T-helper 9 cell (primary cell): ENCODE measurements around the gene MED27.

Source experiments
- DNase-seq: peaks from one replicate; pipeline ENCODE4 v3.0.0-alpha.2; 2020
- total RNA-seq, 2 donors: gene quantifications; one replicate each; lab custom pipeline; 2026; lab: John Stamatoyannopoulos, UW

Gene MED27, protein sequence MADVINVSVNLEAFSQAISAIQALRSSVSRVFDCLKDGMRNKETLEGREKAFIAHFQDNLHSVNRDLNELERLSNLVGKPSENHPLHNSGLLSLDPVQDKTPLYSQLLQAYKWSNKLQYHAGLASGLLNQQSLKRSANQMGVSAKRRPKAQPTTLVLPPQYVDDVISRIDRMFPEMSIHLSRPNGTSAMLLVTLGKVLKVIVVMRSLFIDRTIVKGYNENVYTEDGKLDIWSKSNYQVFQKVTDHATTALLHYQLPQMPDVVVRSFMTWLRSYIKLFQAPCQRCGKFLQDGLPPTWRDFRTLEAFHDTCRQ
- total RNA-seq: 12.3 to 17.1 reads per million in 2 donors

DNA sequence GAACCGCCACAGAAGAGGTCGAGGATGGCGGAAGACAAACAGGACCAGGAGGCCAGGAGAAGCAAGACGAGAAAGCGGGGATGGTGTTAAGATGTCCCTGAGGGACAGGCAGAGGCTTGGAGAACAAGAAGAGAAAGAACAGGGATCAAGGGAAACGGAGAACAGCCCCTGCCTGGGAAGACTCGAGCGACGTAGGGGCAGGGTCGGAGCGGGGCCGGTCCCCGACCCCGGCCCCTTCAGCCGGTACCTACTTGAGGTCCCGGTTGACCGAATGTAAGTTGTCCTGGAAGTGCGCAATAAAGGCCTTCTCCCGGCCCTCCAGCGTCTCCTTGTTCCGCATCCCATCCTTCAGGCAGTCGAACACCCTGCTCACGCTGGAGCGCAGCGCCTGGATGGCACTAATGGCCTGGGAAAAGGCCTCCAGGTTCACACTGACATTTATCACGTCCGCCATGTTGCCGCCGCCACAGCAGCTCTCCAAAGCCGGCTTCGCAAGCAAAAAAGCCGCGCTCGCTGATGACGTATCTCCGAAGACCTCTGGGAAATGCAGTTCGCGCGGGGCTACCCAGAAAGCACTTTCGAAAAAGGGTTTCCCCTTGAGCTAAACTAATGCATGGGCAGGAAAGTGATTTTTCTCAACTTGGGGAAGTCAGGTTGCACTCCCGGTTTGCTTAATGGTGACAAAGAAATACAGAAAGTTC lies at the start of gene MED27:
Gene MED27 (minus strand): TSS at position 477 of the 701 bp plus-strand sequence. CDS start 23 bp downstream, at position 454.
- DNase-seq: peak; percentile 90

DNA sequence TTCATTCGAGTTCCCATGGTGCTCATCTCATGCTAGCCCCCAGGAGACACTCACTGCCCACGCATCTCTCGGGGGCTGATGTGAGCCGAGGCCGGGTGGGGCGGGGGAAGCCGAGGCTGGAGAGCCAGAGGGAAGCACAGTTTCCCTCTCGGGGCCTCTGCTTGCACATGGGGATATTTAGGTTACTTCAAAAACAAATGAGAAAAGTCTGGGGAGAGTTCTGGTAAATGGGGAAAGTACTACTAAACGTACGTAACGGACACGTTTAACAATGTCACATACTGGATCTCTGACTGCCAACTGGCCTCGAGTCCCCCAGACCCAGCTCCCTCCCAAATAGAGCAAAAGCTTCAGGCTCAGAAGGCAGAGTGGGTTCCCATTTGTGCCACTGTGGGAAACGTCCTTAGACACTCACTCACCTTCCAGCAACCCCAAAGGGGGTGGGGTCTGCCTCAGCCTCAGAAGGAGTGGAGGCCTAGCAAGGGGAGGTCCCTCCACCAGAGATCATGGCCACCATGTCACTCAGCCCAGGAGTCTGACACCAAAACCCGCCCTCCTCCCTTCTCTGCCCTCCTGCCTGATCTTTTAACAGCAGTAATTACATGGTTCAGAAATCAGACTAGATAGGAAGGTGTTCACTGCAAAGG lies 48.3 kb upstream of the MED27 start:
- no peak for DNase-seq

DNA sequence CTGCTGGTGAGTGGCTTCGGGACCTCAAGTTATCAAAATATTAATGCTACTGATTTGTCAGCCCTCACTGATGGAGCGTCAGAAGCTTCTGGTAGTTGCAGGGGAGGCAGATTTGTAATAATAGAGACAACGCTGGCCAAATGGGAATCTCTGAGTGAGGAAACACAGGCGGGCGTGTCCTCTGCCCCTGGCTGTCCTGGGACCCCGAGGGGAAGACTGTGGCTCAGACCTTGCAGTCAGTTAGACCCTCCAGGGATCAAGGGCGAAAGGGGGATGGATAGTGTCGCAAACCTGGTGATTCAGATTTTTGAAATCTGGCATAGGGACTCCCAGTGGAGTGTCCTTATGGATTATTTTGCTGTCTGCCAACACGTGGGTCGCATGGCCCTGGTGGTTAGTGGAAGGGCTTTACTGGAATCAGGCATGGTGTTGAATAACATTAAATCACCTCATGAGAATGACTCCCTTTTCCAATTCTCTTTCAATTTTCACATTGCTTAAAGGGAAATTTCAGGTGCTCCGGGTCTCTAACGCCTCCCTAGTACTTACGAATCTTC lies 47.1 kb upstream of the MED27 start:
- DNase-seq: no peak

DNA sequence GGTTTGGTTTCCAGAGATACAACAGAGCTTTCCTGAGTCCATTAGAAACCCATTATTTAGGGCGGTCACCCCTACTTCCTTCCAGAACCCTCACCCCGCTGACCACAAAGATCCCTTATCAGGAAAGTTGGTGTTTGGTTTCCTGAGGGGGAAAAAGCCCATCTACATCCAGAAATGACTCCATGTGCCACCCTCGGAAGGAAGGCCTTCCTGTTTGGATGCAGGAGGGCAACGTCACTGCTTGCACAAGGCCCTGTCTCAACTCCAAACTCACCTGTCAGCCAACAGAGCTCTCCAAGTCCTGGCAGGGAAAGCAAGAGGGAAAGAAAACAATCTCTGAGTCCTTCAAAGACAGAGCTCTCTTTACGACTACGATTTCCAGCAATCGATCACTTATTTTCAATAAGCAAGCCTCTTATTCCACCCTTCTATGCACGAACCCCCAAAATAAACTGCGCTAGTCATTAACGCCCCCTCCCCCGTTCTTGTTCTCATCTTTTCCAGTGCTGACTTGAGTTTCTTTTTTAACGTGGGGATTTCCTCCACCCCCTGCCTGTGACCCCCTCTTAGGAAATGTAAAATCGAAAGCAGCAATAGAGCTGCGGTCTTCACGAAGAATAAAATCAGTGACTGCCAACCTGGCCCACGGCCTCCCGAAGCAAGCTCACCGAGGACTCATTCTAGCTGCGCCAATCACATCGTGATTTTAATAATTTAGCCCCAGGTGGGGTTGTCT lies 46.4 kb upstream of the MED27 start:
- no peak for DNase-seq

DNA sequence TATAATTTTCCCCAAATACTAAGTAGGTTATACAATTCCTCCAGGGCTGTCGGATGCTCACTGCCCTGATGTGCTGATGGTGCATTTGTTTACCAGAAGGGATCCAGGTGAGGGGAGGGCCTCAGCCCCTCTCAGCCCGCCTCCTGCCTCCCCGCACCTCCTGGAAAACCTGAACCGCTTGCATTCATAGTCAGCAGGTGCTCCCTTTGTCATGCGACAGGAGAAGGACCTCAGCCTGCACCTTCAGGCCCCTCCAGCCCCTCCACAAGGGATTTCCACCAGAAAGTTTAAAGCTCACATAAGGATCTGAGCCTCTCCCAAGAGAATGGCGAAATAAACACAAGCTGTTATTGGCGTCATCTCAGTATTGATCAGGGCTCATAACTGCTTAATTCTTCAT lies 45.7 kb upstream of the MED27 start:
- no peak for DNase-seq

DNA sequence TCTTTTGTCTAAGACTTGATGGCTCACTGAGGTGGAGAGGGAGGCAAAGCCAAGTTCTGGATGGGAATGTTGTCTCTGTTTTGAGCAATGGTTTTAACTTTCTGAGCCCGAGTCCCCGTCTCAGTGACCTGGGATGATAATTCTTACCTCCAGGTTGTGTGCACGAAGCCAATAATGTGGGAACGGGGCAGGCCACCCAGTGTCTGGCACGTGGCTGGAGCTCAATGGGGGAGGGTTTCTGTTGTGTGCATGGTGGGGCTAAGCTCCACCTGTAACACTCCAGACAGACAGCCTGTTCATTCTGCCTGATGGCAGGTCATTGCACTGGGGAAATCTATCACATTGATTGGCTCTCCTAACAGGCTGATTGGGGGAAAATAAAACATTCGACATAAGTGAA lies 45.1 kb upstream of the MED27 start:
- DNase-seq: no peak

DNA sequence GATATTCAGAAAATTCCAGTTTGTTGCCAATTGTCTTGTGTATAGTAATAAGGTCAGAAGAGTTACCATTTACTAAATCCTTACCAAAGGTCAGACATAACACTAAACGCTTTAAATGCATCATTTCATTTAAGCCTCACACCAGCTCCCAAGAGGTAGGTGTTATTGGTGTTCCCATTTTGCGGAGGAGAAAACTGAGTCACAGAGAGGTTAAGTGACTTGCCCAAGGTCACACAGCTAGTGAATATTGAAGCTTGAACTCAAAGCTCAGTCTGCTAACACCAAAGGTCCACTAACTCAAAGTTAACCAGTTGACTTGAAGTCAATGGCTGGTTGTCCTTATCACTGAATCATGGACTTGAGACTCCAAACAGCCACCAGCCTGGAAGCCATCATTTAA lies 41.4 kb upstream of the MED27 start:
- no peak for DNase-seq

DNA sequence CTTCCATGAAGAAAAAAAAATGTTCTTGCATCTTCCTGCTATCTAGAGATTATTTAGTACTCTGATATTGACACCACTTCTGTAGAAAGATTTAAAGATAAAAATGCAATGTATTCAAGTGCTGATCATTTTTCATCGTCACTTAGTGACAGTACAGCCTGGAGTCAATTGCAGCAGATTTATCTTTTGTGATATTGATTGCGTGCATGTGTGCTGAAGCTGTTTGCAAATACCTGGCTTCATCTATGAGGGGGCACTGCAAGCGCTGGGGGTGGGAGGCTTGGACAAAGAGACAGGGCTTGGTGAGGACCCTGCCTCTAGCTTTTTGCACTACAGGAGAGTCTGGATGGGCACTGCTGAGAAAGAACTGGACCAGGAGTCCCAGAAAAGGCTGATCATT lies 38.0 kb upstream of the MED27 start:
- DNase-seq: no peak

DNA sequence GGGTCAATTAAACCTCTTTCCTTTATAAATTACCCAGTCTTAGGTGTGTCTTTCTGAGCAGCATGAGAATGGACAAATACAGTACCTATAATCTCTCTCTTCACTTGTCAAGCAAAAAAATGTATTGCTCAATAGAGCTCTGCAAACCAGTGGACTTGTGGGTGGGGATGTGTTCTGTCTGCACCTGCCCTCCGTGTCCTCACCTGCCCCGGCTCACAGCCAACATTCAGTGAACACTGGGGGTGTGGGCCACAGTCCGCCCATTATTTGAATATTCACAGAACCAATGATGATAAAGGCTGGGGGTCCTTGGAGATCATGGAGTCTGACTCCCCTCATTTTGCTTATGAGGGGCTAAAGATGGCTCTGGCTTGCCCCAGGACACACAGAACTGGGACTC lies 36.9 kb upstream of the MED27 start:
- DNase-seq: no peak

DNA sequence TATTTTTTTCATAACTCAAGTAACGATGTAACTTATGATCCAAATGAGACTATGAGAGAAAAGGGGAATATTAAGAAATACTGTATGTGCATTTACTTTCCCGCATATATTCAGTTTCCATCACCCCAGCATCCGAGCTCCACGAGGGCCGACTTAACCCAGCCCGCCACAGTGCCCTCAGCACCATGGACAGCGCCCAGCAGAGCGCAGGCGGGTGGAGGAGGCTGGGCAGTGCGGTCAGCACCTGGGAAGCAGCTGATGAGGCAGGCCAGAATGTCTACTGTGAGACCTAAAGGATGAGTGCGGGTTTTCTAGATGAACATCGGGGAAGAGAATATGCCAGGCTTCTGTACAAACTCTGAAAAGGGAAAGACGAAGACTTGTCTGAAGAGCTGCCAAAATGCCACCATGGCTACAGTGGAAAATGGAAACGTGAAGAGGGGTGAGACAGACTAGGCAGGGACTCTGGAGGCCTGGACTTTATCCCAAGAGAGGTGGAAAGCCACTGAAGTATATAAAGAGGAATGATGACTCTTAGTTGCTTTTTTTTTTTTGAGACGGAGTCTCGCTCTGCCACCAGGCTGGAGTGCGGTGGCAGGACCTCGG lies 34.5 kb upstream of the MED27 start:
- peak; percentile 30 for DNase-seq

DNA sequence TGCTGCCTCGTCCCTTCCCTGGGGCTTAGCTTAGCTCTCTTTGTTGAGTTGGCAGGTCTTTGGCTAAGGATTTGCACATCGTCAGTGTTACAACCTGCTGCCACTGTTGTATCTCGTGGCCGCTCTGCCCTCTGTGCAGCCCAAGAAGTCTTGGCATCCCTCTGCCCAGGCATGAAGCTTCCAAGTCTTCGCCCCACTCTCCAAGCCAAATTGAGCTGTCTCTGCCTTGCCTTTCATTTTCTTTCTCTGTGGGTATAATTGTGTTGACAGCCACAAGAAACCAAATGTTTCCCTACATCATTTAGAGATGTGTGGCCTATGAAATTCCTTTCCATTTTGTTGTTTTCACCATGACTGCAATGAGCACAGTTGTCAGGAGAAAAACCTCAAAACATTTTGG lies 29.6 kb upstream of the MED27 start:
- no peak for DNase-seq

DNA sequence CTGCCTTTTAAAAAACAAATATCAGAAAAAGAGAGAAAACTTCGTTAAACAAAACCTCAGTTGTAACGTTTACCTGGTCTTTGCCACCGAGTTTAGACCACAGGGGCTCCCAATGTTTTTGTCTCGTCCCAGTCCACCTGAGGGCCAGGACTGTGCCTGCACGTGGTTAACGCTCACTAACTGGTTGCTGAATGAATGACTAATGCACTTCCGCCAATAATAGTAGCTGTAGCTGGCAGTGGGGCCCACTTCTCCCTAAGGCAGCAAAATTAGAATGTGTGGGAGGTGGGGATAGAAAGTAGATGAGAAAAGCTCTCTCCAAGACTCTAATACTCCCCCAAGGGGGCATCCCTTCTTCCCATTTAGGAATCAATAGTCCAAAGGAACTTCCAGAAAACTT lies 29.1 kb upstream of the MED27 start:
- no peak for DNase-seq

DNA sequence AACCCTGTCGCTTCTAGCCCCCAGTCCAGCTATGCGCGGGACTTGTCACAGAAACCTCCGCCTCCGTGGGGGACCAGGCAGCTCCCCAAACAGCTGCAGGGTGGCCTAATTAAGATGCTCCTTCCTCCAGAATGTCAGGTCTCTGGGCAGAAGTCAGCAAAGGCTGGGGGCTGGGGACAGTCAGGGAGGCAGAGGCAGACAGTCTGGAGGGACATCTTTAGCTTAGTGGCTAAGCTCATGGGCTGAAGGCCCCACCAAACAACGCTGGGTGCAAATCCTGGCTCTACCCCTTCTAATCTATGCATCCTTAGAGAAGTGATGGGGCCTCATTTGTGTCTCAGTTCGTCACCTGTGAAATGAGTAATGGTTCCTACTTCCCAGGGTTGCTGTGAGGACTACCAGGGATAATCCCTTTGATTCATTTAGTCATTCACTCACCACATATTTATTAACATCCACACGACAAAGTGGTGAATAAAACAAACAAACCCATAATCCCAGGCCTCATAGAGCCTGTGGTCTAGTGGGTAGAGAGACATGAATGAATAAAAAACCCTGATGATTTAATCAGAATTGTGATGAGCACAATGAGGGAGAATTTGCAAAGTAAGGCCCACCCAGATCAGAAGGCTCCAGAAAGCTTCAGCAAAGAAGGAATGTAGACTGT lies 20.2 kb upstream of the MED27 start:
- no peak for DNase-seq

DNA sequence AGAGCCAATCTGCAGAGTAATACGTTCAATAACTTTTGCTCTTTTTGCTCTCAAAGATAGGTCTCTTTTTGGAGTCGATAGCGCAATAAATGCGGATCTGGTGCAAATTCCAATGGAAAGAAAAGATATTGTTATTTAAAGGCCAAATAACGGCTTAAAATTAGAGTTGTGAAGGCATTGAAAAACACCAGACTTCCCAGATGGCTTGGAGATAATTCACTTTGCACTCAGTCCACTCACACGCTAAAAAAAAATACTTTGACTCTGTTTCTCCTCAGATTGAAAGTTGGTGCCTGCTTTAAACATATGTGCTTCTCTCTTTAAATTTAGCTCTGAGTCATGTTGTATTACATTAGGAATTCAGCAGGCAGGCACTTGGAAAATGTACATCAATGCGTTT lies 19.5 kb upstream of the MED27 start:
- no peak for DNase-seq

DNA sequence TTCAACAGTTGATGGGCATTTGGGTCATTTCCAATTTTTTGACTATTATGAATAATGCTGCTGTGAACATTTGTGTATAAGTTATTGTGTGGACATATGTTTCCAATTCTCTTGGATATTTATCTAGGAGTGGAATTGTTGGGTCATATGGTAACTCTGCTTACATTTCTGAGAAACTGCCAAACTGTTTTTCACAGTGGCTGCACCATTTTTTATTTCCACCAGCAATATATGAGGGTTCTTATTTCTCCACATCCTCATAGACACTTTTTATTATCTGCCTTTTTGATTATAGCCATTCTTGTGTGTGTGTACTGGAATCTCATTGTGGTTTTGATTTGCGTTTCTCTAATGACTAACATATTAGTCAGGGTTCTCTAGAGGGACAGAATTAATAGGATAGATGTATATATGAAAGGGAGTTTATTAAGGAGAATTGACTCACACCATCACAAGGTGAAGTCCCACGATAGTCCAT lies 14.7 kb upstream of the MED27 start:
- no peak for DNase-seq

DNA sequence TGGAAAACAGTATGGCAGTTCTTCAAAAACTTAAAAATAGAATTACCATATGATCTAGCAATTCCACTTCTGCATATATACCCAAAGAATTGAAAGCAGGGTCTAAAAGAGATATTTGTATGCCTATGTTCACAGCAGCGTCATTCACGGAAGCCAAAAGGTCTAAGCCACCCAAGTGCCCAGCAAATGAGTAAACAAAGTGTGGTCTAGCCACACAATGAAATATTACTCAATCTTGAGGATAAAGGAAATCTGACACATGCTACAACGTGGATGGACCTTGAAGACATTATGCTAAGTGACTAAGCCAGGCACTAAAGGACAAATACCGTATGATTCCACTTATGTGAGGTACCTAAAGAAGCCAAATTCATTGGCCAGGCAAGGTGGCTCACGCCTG lies 11.1 kb upstream of the MED27 start:
- DNase-seq: no peak

DNA sequence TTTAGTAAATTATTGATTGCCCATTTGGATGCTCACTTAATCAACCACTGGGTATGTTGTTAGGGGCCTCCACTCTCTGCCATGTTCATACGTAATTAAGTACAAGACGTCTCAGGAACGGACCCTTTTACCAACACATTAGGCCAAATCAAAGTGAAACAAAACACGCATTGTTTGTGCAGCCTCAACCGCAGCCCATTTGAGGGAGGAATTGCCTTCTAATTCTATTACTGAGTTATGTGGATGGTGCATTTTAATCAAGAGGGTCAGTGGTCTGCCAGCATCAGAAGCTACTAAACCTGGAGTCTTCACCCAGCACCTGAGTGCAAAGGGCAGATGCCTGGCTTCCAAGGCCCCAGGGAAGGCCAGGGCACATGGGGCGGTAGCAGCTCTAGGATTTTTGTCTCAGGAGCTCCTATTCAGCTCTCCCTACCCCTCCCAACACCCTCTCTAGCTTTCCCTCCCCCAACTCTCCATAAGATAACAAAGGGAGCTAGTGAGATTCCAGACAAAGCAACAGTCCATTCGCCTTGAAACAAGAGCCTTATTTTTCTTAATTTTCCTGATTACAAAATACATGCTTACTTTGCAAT lies 7.9 kb upstream of the MED27 start:
- DNase-seq: no peak

DNA sequence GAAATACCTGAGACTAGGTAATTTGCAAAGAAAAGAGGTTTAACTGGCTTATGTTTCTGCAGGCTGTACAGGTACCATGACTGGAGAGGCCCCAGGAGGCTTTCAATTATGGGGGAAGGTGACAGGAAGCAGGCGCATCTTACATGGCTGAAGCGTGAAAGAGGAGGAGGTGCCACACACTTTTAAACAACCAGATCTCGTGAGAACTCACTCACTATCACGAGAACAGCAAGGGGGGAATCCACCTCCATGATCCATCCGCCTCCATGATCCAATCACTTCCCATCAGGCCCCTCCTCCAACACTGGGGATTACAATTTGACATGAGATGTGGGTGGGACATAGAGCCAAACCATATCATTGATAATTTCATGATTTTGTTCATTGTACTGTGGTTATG lies 2.5 kb upstream of the MED27 start:
- DNase-seq: no peak

DNA sequence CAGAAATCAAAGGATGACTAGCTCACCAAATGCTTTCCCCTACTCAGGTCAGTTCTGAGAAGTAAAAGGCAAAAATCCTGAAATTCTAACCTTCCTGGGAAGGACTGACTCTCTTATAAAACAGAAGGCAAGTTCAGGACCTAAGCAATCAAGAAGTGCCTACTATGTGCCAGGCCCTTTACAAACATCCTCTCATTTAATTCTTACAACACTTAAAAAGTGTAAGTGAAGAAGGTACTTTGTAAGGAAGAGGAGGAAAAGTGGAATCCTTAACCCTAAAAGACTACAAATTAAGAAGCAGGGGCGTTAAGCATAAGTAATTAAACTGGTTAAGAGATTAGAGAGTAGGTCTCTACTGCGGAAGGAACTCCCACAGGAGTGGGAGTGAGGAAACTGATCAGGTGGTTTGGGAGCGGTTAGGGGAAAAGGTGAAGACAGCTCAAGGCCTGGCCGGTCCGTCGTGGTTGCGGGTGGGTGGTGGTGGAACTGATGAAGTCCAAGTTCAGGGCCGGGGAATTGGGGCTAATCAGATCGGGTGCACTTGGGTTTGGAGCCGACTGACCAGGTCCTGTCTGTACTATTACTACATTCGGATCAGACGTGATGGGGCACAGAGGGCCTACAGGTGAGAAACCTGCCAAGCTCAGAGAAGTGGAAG lies 839 bp downstream of the MED27 start:
- DNase-seq: no peak

DNA sequence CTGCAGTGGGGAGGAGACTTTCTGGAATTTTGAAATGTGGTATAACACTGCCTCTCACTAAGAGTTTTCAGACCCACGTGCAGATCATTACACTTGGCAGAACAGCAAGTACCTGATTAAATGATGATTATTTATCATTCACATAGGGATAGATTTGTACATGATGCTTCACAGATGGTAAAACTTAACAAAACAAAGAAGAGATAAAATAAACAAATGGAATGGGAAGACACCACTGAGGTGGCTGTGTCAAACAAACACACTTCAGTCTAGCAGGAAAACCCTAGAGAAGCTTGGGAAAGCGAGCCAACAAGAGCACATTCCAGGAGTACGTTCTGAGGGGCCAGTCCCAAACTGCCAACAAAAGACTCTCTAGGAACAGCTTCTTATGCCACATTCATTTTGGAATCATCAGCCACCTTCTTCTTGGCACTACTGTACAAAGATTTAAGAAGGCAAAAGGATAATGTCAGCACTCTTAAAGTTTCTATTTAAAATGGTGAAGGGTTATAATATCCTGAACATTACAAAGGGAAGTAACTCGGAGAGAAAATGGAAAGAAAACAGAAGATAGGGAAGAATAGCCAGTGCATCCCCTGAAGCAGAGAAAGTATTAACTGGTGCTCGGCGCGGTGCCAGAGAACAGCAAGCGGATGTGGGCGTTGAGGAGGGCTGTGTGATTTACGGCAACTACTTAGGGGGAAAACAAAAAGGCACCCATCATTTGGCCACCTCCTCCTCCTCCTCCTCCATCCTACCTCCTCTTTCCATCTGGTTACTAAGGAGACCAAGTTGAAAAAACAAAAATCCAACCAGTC lies 1.6 kb downstream of the MED27 start:
- DNase-seq: peak; percentile 11
